Epithelial cell of esophagus (primary cell): ENCODE measurements around the gene JPH4.

Experiments used
- DNase-seq: peaks from one replicate; pipeline ENCODE4 v3.0.0; 2010; ENCODE audit warnings: low read depth
- H3K4me3 ChIP-seq: 2 replicates; pipeline ENCODE4 v1.5.1; 2011; ENCODE audit warnings: mild to moderate bottlenecking, low read length, control low read depth
- TF ChIP-seq, protein P1 (sequence below): IDR thresholded peaks from 2 replicates; pipeline ENCODE4 v1.5.1; 2011; ENCODE audit warnings: low read depth, mild to moderate bottlenecking, low read length, control low read depth, inconsistent platforms; ENCODE audit not compliant: insufficient read depth; ENCODE audit errors: missing control alignments

Gene JPH4

GRCh38 chr14:23531391-23531790 lies 47.2 kb downstream of the JPH4 start:
- H3K4me3 ChIP-seq, result no peak overlapping the region
- TF ChIP-seq, protein P1, sequence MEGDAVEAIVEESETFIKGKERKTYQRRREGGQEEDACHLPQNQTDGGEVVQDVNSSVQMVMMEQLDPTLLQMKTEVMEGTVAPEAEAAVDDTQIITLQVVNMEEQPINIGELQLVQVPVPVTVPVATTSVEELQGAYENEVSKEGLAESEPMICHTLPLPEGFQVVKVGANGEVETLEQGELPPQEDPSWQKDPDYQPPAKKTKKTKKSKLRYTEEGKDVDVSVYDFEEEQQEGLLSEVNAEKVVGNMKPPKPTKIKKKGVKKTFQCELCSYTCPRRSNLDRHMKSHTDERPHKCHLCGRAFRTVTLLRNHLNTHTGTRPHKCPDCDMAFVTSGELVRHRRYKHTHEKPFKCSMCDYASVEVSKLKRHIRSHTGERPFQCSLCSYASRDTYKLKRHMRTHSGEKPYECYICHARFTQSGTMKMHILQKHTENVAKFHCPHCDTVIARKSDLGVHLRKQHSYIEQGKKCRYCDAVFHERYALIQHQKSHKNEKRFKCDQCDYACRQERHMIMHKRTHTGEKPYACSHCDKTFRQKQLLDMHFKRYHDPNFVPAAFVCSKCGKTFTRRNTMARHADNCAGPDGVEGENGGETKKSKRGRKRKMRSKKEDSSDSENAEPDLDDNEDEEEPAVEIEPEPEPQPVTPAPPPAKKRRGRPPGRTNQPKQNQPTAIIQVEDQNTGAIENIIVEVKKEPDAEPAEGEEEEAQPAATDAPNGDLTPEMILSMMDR, result no peak

GRCh38 chr14:23530375-23531055 lies 48.1 kb downstream of the JPH4 start:
- no peak for DNase-seq
- TF ChIP-seq, protein P1, result no peak
- no peak overlapping the region for H3K4me3 ChIP-seq

More at GRCh38 chr14:23531391-23531790, 47.2 kb downstream of the JPH4 start:
- no peak for DNase-seq

- TF ChIP-seq, protein P1, result no peak
- no peak overlapping the region for H3K4me3 ChIP-seq
- DNase-seq, result no peak
Observed at GRCh38 chr14:23529016-23529415, 49.6 kb downstream of the JPH4 start.

GRCh38 chr14:23528555-23528954 lies 50.0 kb downstream of the JPH4 start:
- peak; percentile 9 for DNase-seq
- TF ChIP-seq, protein P1, result peak; percentile 30
- H3K4me3 ChIP-seq, result no peak overlapping the region

GRCh38 chr14:23525611-23526010 lies 53.0 kb downstream of the JPH4 start:
- DNase-seq, result no peak
- TF ChIP-seq, protein P1, result no peak
- no peak overlapping the region for H3K4me3 ChIP-seq

GRCh38 chr14:23524954-23525353 lies 53.6 kb downstream of the JPH4 start:
- H3K4me3 ChIP-seq, result no peak overlapping the region
- TF ChIP-seq, protein P1, result no peak

More at GRCh38 chr14:23524954-23525353, 53.6 kb downstream of the JPH4 start:
- DNase-seq, result no peak
